ENCODE results near the gene APPL2. TPM values are rescaled to one million over a fixed set of nuclear protein-coding genes. Genes with fewer than 3 reads are reported as not detected.

Gene APPL2
- polyA plus RNA-seq, 1 donor from 2014 or later: 47.0 TPM

GRCh38 chr12:105271364-105271763 is 35.4 kb upstream of the APPL2 start:
- H3K9me2 ChIP-seq (ENCODE audit: insufficient read depth, low read length): no peaks in the 10 kb centered on the region
- H3K9me3 ChIP-seq (ENCODE audit: low read length): no peaks in the 10 kb centered on the region
- no peak for TF ChIP-seq TAF1 (IDR thresholded peaks at IDR 0.05; ENCODE audit: low read depth)
- no peaks in the 10 kb centered on the region for H3F3A ChIP-seq (ENCODE audit: insufficient read depth, low read length, poor library complexity, severe bottlenecking)
- H2AFZ ChIP-seq (ENCODE audit: low read depth, low read length): no peak overlapping the region
- no peak overlapping the region for H3K4me3 ChIP-seq (ENCODE audit: low read length)
- H3K27ac ChIP-seq (ENCODE audit: low read length): no peak overlapping the region
- no peaks in the 10 kb centered on the region for H3K27me3 ChIP-seq (ENCODE audit: insufficient read depth, low read depth, low read length)
- no peak overlapping the region for H3K9ac ChIP-seq (ENCODE audit: low read length)
- no peaks in the 10 kb centered on the region for H4K20me1 ChIP-seq (ENCODE audit: insufficient read depth)
- no peaks in the 10 kb centered on the region for H3K36me3 ChIP-seq (ENCODE audit: insufficient read depth, low read length)
- no peaks in the 10 kb centered on the region for H3K79me2 ChIP-seq (replicated peaks; ENCODE audit: insufficient read depth, low read length)
- H3K4me2 ChIP-seq (ENCODE audit: low read length): no peak overlapping the region

- Histone ChIP-seq H2AFZ (ENCODE audit: low read depth, low read length) (no peak overlapping the region), H3K4me2 (ENCODE audit: low read length) (no peak overlapping the region), H3K79me2 (replicated peaks; ENCODE audit: insufficient read depth, low read length) (no peaks in the 10 kb centered on the region), H3K27ac (ENCODE audit: low read length) (no peak overlapping the region), H3K36me3 (ENCODE audit: insufficient read depth, low read length) (no peaks in the 10 kb centered on the region), H3K9me3 (ENCODE audit: low read length) (no peaks in the 10 kb centered on the region), H3F3A (ENCODE audit: insufficient read depth, low read length, poor library complexity, severe bottlenecking) (no peaks in the 10 kb centered on the region), H3K4me3 (ENCODE audit: low read length) (no peak overlapping the region), H3K9ac (ENCODE audit: low read length) (no peak overlapping the region), H3K9me2 (ENCODE audit: insufficient read depth, low read length) (no peaks in the 10 kb centered on the region), H4K20me1 (ENCODE audit: insufficient read depth) (no peaks in the 10 kb centered on the region), H3K27me3 (ENCODE audit: insufficient read depth, low read depth, low read length) (no peaks in the 10 kb centered on the region)
- TF ChIP-seq, protein P1, sequence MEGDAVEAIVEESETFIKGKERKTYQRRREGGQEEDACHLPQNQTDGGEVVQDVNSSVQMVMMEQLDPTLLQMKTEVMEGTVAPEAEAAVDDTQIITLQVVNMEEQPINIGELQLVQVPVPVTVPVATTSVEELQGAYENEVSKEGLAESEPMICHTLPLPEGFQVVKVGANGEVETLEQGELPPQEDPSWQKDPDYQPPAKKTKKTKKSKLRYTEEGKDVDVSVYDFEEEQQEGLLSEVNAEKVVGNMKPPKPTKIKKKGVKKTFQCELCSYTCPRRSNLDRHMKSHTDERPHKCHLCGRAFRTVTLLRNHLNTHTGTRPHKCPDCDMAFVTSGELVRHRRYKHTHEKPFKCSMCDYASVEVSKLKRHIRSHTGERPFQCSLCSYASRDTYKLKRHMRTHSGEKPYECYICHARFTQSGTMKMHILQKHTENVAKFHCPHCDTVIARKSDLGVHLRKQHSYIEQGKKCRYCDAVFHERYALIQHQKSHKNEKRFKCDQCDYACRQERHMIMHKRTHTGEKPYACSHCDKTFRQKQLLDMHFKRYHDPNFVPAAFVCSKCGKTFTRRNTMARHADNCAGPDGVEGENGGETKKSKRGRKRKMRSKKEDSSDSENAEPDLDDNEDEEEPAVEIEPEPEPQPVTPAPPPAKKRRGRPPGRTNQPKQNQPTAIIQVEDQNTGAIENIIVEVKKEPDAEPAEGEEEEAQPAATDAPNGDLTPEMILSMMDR (IDR thresholded peaks at IDR 0.05; ENCODE audit: poor library complexity, severe bottlenecking): no peak
- TF ChIP-seq, protein P2, sequence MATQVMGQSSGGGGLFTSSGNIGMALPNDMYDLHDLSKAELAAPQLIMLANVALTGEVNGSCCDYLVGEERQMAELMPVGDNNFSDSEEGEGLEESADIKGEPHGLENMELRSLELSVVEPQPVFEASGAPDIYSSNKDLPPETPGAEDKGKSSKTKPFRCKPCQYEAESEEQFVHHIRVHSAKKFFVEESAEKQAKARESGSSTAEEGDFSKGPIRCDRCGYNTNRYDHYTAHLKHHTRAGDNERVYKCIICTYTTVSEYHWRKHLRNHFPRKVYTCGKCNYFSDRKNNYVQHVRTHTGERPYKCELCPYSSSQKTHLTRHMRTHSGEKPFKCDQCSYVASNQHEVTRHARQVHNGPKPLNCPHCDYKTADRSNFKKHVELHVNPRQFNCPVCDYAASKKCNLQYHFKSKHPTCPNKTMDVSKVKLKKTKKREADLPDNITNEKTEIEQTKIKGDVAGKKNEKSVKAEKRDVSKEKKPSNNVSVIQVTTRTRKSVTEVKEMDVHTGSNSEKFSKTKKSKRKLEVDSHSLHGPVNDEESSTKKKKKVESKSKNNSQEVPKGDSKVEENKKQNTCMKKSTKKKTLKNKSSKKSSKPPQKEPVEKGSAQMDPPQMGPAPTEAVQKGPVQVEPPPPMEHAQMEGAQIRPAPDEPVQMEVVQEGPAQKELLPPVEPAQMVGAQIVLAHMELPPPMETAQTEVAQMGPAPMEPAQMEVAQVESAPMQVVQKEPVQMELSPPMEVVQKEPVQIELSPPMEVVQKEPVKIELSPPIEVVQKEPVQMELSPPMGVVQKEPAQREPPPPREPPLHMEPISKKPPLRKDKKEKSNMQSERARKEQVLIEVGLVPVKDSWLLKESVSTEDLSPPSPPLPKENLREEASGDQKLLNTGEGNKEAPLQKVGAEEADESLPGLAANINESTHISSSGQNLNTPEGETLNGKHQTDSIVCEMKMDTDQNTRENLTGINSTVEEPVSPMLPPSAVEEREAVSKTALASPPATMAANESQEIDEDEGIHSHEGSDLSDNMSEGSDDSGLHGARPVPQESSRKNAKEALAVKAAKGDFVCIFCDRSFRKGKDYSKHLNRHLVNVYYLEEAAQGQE (IDR thresholded peaks at IDR 0.05; ENCODE audit: borderline replicate concordance): no peak
- no peak for TF ChIP-seq RAD21 (conservative IDR thresholded peaks at IDR 0.05)
- no peak for TF ChIP-seq SMC3 (conservative IDR thresholded peaks at IDR 0.05; ENCODE audit: poor library complexity)
- no peak for TF ChIP-seq MXI1 (conservative IDR thresholded peaks at IDR 0.05; ENCODE audit: poor library complexity, severe bottlenecking)
- TF ChIP-seq EZH2 (IDR thresholded peaks at IDR 0.05; ENCODE audit: borderline replicate concordance, insufficient read depth, low read length, poor library complexity, severe bottlenecking): no peak
These were observed 34.8 kb upstream of the APPL2 start for GRCh38 chr12:105270671-105271255.

GRCh38 chr12:105267711-105268110 is 31.7 kb upstream of the APPL2 start:
- Histone ChIP-seq H2AFZ (ENCODE audit: low read depth, low read length) (no peak overlapping the region), H3K79me2 (replicated peaks; ENCODE audit: insufficient read depth, low read length) (no peaks in the 10 kb centered on the region), H3K27ac (ENCODE audit: low read length) (no peak overlapping the region), H3K9me2 (ENCODE audit: insufficient read depth, low read length) (no peaks in the 10 kb centered on the region), H3K9me3 (ENCODE audit: low read length) (no peaks in the 10 kb centered on the region), H3K27me3 (ENCODE audit: insufficient read depth, low read depth, low read length) (no peaks in the 10 kb centered on the region), H4K20me1 (ENCODE audit: insufficient read depth) (no peaks in the 10 kb centered on the region), H3K4me2 (ENCODE audit: low read length) (no peak overlapping the region), H3F3A (ENCODE audit: insufficient read depth, low read length, poor library complexity, severe bottlenecking) (no peaks in the 10 kb centered on the region), H3K9ac (ENCODE audit: low read length) (no peak overlapping the region), H3K4me3 (ENCODE audit: low read length) (no peak overlapping the region), H3K36me3 (ENCODE audit: insufficient read depth, low read length) (no peaks in the 10 kb centered on the region)
- no peak for TF ChIP-seq RAD21 (conservative IDR thresholded peaks at IDR 0.05)
- no peak for TF ChIP-seq POLR2AphosphoS5 (IDR thresholded peaks at IDR 0.05)
- TF ChIP-seq, protein P1 (IDR thresholded peaks at IDR 0.05; ENCODE audit: poor library complexity, severe bottlenecking): no peak
- TF ChIP-seq MXI1 (conservative IDR thresholded peaks at IDR 0.05; ENCODE audit: poor library complexity, severe bottlenecking): no peak
- TF ChIP-seq TAF1 (IDR thresholded peaks at IDR 0.05; ENCODE audit: low read depth): no peak
- TF ChIP-seq EP300 (conservative IDR thresholded peaks at IDR 0.05; ENCODE audit: poor library complexity, severe bottlenecking): no peak
- no peak for TF ChIP-seq EZH2 (IDR thresholded peaks at IDR 0.05; ENCODE audit: borderline replicate concordance, insufficient read depth, low read length, poor library complexity, severe bottlenecking)
- TF ChIP-seq SMC3 (conservative IDR thresholded peaks at IDR 0.05; ENCODE audit: poor library complexity): no peak
- TF ChIP-seq, protein P2 (IDR thresholded peaks at IDR 0.05; ENCODE audit: borderline replicate concordance): no peak
